Natural killer cell treated with Interleukin-12 subunit alpha and Interleukin-12 subunit beta and Interleukin-15 and Interleukin-18, amount 100 ng/mL, for 72 hours (primary cell): ENCODE measurements around the gene GPX7. TPM values are rescaled to one million over a fixed set of nuclear protein-coding genes. Genes with fewer than 3 reads are reported as not detected.

Source experiments
- ATAC-seq, 2 donors: fragments of 150-1000 bp; cut with Tn5 transposase in 1 of 2; sonication (Bioruptor Pico), chemical (Tn5 transposase) in 1 of 2; 2 replicates each; pipeline ENCODE4 v1.10.0; 2021
- DNase-seq: peaks from one replicate; pipeline ENCODE4 v3.0.0; 2022; ENCODE audit warnings: low spot score
- H3K27ac Mint-ChIP-seq, 2 donors: 1 replicate in 1 of 2; 2 replicates in 1 of 2; pipeline ENCODE4 v1.8.0; 2022; ENCODE audit warnings: mixed read lengths in 2 of 2, mild to moderate bottlenecking in 1 of 2, moderate library complexity in 1 of 2
- H3K27me3 Mint-ChIP-seq, 2 donors: 1 replicate in 1 of 2; 2 replicates in 1 of 2; pipeline ENCODE4 v1.8.0; 2022; ENCODE audit warnings: mixed read lengths in 2 of 2
- H3K36me3 Mint-ChIP-seq: one replicate; pipeline ENCODE4 v1.8.0; 2022; ENCODE audit warnings: mixed read lengths
- H3K4me1 Mint-ChIP-seq, 2 donors: 1 replicate in 1 of 2; 2 replicates in 1 of 2; pipeline ENCODE4 v1.8.0; 2022; ENCODE audit warnings: low read depth in 2 of 2, mixed read lengths in 2 of 2, mild to moderate bottlenecking in 1 of 2
- H3K4me3 Mint-ChIP-seq: one replicate; pipeline ENCODE4 v1.8.0; 2022; ENCODE audit warnings: mixed read lengths
- H3K9me3 Mint-ChIP-seq: 2 replicates; pipeline ENCODE4 v1.8.0; 2022; ENCODE audit warnings: mixed read lengths
- total RNA-seq, 2 donors: library from RNA; stranded (reverse); gene quantifications; one replicate each; pipeline ENCODE4 v1.2.3, GENCODE V29; 2022

Gene GPX7
- total RNA-seq, 2 donors from 2014 or later: 17.3 to 23.2 TPM

- H3K4me1 Mint-ChIP-seq: peaks cover 7 to 10% of the 10 kb centered on the region in 2 donors
- H3K36me3 Mint-ChIP-seq: no peaks in the 10 kb centered on the region
- H3K27ac Mint-ChIP-seq: no peak overlapping the region
- H3K4me3 Mint-ChIP-seq: no peak overlapping the region
- H3K9me3 Mint-ChIP-seq: no peaks in the 10 kb centered on the region
- H3K27me3 Mint-ChIP-seq: no peaks in the 10 kb centered on the region
- no peak for ATAC-seq
- DNase-seq: no peak
Measured at GRCh38 chr1:52645261-52645660, 43.1 kb downstream of the GPX7 start.

DNA sequence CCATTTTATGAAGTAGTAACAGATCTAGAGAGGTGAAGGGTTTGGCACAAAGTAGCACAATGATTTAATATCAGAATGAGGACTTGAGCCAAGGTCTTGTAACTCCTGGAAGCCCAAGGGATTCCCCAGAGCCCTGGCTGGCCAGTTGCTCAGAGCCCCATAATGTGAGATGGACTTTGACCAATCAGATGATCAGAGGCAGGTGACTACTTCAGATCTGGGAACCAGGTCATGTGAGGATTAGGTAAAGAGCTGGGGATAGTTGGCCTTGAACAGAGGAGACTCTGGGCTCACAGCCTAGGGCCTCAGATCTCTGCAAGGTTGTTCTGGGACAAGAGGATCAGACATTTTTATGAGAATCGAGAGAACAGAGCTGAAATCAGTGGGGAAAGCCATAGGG is 49.7 kb downstream of the GPX7 start:
- H3K4me1 Mint-ChIP-seq: peaks cover 0 to 3% of the 10 kb centered on the region in 2 donors

DNA sequence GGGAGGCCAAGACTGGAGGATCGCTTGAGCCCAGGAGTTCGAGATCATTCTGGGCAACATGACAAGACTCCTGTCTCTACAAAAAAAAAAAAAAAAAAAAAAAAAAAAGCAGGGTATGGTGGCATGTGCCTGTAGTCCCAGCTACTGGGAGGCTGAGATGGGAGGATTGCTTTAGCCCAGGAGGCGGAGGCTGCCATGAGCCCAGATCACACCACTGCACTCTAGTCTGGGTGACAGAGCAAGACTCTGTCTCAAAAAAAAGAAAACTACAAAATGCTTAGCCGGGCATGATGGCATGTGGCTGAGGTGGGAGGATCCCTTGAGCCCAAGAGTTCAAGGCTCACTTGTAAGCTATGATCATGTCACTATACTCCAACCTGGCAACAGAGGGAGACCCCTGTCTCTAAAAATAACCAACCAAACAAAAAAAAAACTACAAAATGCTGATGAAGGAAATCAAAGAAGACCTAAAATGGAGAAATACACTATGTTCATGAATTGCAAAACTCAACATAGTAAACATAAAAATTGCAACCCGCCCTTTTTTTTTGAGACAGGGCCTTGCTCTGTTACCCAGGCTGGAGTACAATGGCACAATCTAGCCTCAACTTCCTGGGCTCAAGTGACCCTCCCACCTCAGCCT is 51.2 kb downstream of the GPX7 start:
- Mint-ChIP-seq H3K9me3 (no peaks in the 10 kb centered on the region), H3K36me3 (no peaks in the 10 kb centered on the region), H3K4me3 (no peak overlapping the region), H3K27ac (no peak overlapping the region), H3K27me3 (no peaks in the 10 kb centered on the region), H3K4me1 (peaks cover 0 to 3% of the 10 kb centered on the region in 2 donors)
- ATAC-seq (no peak), DNase-seq (no peak)

More for the DNA sequence above, 49.7 kb downstream of the GPX7 start:
- no peak for DNase-seq
- Mint-ChIP-seq H3K27ac (no peak overlapping the region), H3K27me3 (no peaks in the 10 kb centered on the region), H3K36me3 (no peaks in the 10 kb centered on the region), H3K9me3 (no peaks in the 10 kb centered on the region), H3K4me3 (no peak overlapping the region)
- no peak for ATAC-seq

- H3K36me3 Mint-ChIP-seq: no peaks in the 10 kb centered on the region
- peak overlapping the region in 1 of 2 donors; percentile 22 for H3K27ac Mint-ChIP-seq
- H3K4me1 Mint-ChIP-seq: peaks cover 0 to 3% of the 10 kb centered on the region in 2 donors
- no peak for DNase-seq
- ATAC-seq: no peak
- no peaks in the 10 kb centered on the region for H3K27me3 Mint-ChIP-seq
- no peaks in the 10 kb centered on the region for H3K9me3 Mint-ChIP-seq
- H3K4me3 Mint-ChIP-seq: no peak overlapping the region
Measured at GRCh38 chr1:52654063-52654462, 51.9 kb downstream of the GPX7 start.

- H3K27ac Mint-ChIP-seq: no peak overlapping the region
- H3K9me3 Mint-ChIP-seq: no peaks in the 10 kb centered on the region
- no peaks in the 10 kb centered on the region for H3K36me3 Mint-ChIP-seq
- no peak overlapping the region for H3K4me3 Mint-ChIP-seq
- ATAC-seq: no peak
- DNase-seq: no peak
- H3K27me3 Mint-ChIP-seq: no peaks in the 10 kb centered on the region
- peaks cover 0 to 8% of the 10 kb centered on the region in 2 donors for H3K4me1 Mint-ChIP-seq
Measured at GRCh38 chr1:52657702-52658101, 55.5 kb downstream of the GPX7 start.

Other genes starting within 250 kb of the GPX7 start
- 10 to 100 TPM; 53.9 to 59.3 TPM for gene CC2D1B, start 236.2 kb upstream of the GPX7 start, total RNA-seq
- 10 to 100 TPM; 20.7 to 56.4 TPM for gene ORC1, start 197.9 kb upstream of the GPX7 start, total RNA-seq
- 100 to 1,000 TPM in 1 of 2 donors, 10 to 100 TPM in 1; 94.7 to 105 TPM for gene PRPF38A, start 197.8 kb upstream of the GPX7 start, total RNA-seq
- gene TUT4, start 49.3 kb upstream of the GPX7 start, total RNA-seq: 10 to 100 TPM; 50.7 to 85.8 TPM
- 1 to 10 TPM; 2.8 to 5.3 TPM for gene SHISAL2A, start 30.8 kb downstream of the GPX7 start, total RNA-seq
- gene COA7, start 96.0 kb downstream of the GPX7 start, total RNA-seq: 10 to 100 TPM; 18.8 to 39.9 TPM
- 1 to 10 TPM; 5.8 to 8.3 TPM for gene ZYG11B, start 124.1 kb downstream of the GPX7 start, total RNA-seq
- 1 to 10 TPM in 1 of 2 donors, under 1 TPM in 1; 0.07 to 1.0 TPM for gene ZYG11A, start 240.4 kb downstream of the GPX7 start, total RNA-seq